Mucosa of descending colon (tissue), 3 donors: Measurements from ENCODE around the gene TARM1. TPM values are rescaled to one million over a fixed set of nuclear protein-coding genes. Genes with fewer than 3 reads are reported as not detected.
A peak's percentile ranks its signal among the peaks of the same experiment; 100 is the strongest.
"Not testable (repeated sequence)": the region's sequence is repeated elsewhere in the genome, so short reads cannot be mapped to it uniquely, and the experiment has no call there.

Source experiments
- ATAC-seq: fragments of 200-7000 bp; cut with Tn5 transposase; one replicate; pipeline ENCODE4 v1.9.1; 2020; ENCODE audit warnings: mild to moderate bottlenecking, moderate library complexity
- DNase-seq, 3 donors: peaks; one replicate each; pipeline ENCODE4 v3.0.0-alpha.2; 2020
- H3K36me3 ChIP-seq: fragments of 200-600 bp; one replicate; pipeline ENCODE4 v1.8.0; 2021; ENCODE audit warnings: low read depth, mild to moderate bottlenecking
- H3K4me1 ChIP-seq: fragments of 200-600 bp; one replicate; pipeline ENCODE4 v1.8.0; 2021; ENCODE audit warnings: low read depth, mild to moderate bottlenecking
- H3K4me3 ChIP-seq: fragments of 200-600 bp; one replicate; pipeline ENCODE4 v1.8.0; 2021; ENCODE audit warnings: mild to moderate bottlenecking
- H3K9me3 ChIP-seq: fragments of 200-600 bp; one replicate; pipeline ENCODE4 v1.8.0; 2021; ENCODE audit warnings: mild to moderate bottlenecking
- intact Hi-C, 2 donors: fragments of 100-400 bp; cut with DNase I in 1 of 2; cut with micrococcal nuclease in 1 of 2; formaldehyde crosslinking; loops; one replicate each; pipeline versions ENCODE4 v1.11.0 to v1.11.1; 2022; cut with DNase I, micrococcal nuclease
- total RNA-seq, 3 donors: library from RNA; stranded (reverse); fragmentation: NEBNext Ultra II Directional in 2 of 3; extraction: Animal tissue kit (Norgen Biotek cat#: 25700) in 2 of 3; gene quantifications; one replicate each; pipeline versions ENCODE4 v1.2.1 to v1.2.4, GENCODE V29; 2021 to 2023
- TF ChIP-seq, protein P1 (sequence below): fragments of 200-600 bp; IDR thresholded peaks from one replicate; pipeline ENCODE4 v1.8.0; 2022; ENCODE audit warnings: antibody characterized with exemption, mild to moderate bottlenecking
- donor health status: DM: no; HTN: no; CAD: no; lungs with moderate emphysema.
- donor health status: DM: no; HTN: no; CAD: no.
- donor health status: DM: no; HTN: yes; CAD: no.

Gene TARM1
- total RNA-seq, 3 donors from 2014 or later, result not detected

DNA sequence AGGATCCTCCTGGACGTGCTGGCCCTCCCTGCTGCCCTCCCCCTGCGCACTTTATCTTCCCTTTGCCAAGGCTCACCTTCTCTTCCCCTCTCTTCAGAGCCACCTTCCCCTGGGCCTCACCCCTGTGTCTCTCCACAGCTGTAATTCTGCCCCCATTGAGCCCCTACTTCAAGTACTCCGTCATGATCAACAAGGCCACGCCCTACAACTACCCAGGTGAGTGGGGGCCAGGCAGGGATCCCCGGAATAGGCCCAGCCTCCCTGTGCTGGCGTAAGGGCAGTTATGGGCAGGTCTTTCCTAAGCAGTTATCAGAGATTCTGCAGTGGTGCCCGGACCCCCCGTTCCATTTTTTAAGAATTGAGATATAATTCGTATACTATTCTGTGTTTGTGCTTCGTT lies 24.6 kb upstream of the TARM1 start:
- no peaks in the 10 kb centered on the region for H3K9me3 ChIP-seq
- intact Hi-C loops, result no loop called here
- ATAC-seq (no peak), DNase-seq (no peak)
- no peak overlapping the region for H3K4me3 ChIP-seq
- H3K36me3 ChIP-seq, result no peaks in the 10 kb centered on the region
- peaks cover 3% of the 10 kb centered on the region for H3K4me1 ChIP-seq
- TF ChIP-seq, protein P1, sequence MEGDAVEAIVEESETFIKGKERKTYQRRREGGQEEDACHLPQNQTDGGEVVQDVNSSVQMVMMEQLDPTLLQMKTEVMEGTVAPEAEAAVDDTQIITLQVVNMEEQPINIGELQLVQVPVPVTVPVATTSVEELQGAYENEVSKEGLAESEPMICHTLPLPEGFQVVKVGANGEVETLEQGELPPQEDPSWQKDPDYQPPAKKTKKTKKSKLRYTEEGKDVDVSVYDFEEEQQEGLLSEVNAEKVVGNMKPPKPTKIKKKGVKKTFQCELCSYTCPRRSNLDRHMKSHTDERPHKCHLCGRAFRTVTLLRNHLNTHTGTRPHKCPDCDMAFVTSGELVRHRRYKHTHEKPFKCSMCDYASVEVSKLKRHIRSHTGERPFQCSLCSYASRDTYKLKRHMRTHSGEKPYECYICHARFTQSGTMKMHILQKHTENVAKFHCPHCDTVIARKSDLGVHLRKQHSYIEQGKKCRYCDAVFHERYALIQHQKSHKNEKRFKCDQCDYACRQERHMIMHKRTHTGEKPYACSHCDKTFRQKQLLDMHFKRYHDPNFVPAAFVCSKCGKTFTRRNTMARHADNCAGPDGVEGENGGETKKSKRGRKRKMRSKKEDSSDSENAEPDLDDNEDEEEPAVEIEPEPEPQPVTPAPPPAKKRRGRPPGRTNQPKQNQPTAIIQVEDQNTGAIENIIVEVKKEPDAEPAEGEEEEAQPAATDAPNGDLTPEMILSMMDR, result no peak

DNA sequence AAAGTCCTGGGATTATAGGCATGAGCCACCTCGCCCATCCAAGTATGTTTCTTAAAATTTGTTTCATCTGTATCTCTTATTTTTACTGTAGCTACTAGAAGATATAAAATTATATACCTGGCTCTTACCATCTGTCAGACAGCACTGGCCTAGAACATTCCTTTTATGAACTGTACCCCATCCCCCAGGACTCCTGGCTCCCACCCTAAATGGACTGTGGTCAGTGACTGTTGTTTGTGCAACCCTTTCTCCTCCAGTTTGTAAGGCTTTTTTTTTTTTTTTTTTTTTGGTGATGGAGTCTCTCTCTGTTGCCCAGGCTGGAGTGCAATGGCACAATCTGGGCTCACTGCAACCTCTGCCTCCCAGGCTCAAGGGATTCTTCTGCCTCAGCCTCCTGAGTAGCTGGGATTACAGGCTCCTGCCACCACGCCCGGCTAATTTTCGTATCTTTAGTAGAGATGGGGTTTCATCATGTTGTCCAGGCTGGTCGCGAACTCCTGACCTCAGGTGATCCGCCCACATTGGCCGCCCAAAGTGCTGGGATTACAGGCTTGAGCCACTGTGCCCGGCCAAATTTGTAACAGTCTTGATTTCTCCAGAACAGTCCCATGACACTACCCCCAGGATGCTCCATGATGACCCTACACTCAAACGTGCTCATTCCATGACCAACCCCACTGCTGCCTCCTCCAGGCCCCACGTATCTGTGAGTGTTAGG lies 24.0 kb upstream of the TARM1 start:
- DNase-seq, result no peak
- peaks cover 3% of the 10 kb centered on the region for H3K4me1 ChIP-seq
- ATAC-seq, result no peak
- TF ChIP-seq, protein P1, result no peak
- no peaks in the 10 kb centered on the region for H3K36me3 ChIP-seq
- no peak overlapping the region for H3K4me3 ChIP-seq
- intact Hi-C loops, result no loop called here
- no peaks in the 10 kb centered on the region for H3K9me3 ChIP-seq

DNA sequence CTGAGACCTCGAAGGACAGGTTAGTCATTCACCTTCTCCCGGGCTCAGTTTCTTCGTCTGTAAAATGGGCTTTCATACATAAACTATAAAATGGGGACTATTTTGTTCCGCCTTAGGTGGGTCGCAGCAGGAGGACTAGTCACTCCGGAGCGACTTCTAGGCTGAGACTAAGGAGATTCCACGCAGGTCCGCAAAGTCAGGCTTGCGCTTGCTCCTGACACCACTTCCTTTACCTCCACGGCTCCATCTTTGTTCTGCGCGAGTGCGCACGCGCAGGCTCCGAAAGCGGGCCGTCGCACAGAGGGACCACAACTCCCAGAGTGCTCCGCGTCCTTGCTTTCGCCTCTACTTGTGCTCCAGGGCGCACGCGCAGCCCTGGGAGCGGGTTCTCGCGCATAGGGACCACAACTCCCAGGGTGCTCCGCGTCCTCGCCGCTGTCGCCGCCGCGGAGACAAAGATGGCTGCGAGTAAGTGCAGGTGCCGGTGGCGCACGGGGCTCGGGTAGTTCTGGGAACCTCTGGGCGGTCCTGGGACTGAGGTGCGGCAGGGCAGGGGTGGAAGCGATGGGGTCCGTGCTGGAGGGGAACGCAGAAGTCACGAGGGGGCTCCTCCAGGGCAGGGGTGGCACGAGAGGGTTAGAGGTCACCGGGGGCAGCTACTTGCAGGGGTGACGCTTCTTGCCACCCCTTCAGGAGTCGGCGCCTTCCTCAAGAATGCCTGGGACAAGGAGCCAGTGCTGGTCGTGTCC lies 21.4 kb upstream of the TARM1 start, which contains the start of gene NDUFA3:
NDUFA3 (plus strand) TSS at position 435 of the 749 bp plus-strand sequence; CDS start at position 459, 24 bp downstream.
- Histone ChIP-seq H3K36me3 (no peaks in the 10 kb centered on the region), H3K4me1 (peaks cover 3% of the 10 kb centered on the region), H3K9me3 (no peaks in the 10 kb centered on the region), H3K4me3 (peak within 1 kb of the TSS; percentile 76)
- TF ChIP-seq, protein P1, result no peak
- ATAC-seq, result peak; percentile 100
- DNase-seq, result peak; percentile 97 to 99 (median 98)
- intact Hi-C loops, result no loop called here

DNA sequence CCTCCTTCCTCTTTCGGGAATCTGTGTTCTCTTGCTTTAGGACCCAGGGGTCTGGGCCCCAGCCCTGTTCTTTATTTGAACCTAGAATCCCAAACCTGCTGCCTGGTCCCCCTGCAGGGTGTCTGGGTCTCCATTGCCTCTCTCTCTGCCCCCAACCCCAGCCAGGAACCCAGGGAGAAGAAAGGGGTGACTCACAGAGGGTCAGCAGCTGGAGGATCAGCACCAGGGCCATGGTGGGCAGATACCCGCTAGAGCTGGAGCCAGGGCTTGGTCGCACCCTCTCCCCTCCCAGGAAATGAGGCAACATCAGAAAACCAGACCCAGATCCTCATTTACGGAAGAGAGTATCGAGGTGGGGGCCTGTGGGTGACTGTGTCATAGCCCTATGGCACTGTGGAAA lies 19.4 kb upstream of the TARM1 start, which contains the start of gene OSCAR:
OSCAR (minus strand) TSS at position 243 of the 400 bp plus-strand sequence; CDS start at position 232, 11 bp downstream.
- intact Hi-C loops, result no loop called here
- H3K4me1 ChIP-seq, result peaks cover 8% of the 10 kb centered on the region
- no peaks in the 10 kb centered on the region for H3K36me3 ChIP-seq
- H3K4me3 ChIP-seq, result no peak within 1 kb of the TSS
- TF ChIP-seq, protein P1, result no peak
- H3K9me3 ChIP-seq, result no peaks in the 10 kb centered on the region
- ATAC-seq (no peak), DNase-seq (no peak)

DNA sequence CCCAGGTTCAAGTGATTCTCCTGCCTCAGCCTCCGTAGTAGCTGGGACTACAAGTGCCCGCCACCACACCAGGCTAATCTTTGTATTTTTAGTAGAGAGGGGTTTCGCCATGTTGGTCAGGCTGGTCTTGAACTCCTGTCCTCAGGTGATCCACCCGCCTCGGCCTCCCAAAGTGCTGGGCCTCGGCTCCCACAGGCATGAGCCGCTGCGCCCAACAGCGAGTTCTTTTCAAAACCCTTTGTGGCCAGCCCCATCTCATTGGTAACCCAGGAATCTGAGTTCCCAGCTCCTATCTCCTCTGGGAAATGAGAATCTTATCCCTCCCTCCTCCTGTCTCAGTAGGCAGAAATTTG lies 18.7 kb upstream of the TARM1 start:
- DNase-seq, intact Hi-C loops, H3K4me3 ChIP-seq, ATAC-seq, H3K4me1 ChIP-seq, H3K9me3 ChIP-seq, H3K36me3 ChIP-seq: not testable (repeated sequence)
